Fibroblast of villous mesenchyme (primary cell): ENCODE measurements around the gene CPLX4. TPM values are rescaled to one million over a fixed set of nuclear protein-coding genes. Genes with fewer than 3 reads are reported as not detected.

Source experiments
- DNase-seq: peaks from one replicate; pipeline ENCODE4 v3.0.0-alpha.2; 2010; ENCODE audit warnings: low read depth
- H3K4me3 ChIP-seq: 2 replicates; pipeline ENCODE4 v1.5.1; 2011; ENCODE audit warnings: low read depth, mild to moderate bottlenecking, low read length
- total RNA-seq: library from RNA; depleted of rRNA; stranded (reverse); fragments of >200 nt; gene quantifications from 2 replicates; pipeline ENCODE4 v1.2.3, GENCODE V29; 2012
- TF ChIP-seq, protein P1 (sequence below): IDR thresholded peaks from 2 replicates; pipeline ENCODE4 v1.5.1; 2012; ENCODE audit warnings: low read depth, mild to moderate bottlenecking, low read length; ENCODE audit not compliant: insufficient read depth

The CPLX4 gene
- total RNA-seq, 1 donor: not detected

DNA sequence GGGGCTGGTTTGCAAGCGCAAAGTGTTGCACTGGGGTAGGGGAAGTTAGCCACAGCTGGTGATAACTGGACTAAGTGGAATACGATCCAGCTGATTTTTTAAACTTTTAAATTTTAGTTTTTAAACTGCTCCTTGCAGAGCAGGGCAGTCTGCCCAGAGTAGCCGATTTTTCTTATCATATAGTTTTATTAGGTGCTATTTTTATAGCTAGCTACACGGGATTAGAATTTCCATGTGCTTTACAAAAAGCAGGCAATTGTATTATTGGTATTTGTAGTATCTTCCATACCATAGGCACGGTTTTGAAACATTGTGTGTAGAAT, 9.6 kb downstream of the CPLX4 start:
- DNase-seq: no peak
- peak overlapping the region; percentile 45 for H3K4me3 ChIP-seq
- TF ChIP-seq, protein P1, sequence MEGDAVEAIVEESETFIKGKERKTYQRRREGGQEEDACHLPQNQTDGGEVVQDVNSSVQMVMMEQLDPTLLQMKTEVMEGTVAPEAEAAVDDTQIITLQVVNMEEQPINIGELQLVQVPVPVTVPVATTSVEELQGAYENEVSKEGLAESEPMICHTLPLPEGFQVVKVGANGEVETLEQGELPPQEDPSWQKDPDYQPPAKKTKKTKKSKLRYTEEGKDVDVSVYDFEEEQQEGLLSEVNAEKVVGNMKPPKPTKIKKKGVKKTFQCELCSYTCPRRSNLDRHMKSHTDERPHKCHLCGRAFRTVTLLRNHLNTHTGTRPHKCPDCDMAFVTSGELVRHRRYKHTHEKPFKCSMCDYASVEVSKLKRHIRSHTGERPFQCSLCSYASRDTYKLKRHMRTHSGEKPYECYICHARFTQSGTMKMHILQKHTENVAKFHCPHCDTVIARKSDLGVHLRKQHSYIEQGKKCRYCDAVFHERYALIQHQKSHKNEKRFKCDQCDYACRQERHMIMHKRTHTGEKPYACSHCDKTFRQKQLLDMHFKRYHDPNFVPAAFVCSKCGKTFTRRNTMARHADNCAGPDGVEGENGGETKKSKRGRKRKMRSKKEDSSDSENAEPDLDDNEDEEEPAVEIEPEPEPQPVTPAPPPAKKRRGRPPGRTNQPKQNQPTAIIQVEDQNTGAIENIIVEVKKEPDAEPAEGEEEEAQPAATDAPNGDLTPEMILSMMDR: no peak

DNA sequence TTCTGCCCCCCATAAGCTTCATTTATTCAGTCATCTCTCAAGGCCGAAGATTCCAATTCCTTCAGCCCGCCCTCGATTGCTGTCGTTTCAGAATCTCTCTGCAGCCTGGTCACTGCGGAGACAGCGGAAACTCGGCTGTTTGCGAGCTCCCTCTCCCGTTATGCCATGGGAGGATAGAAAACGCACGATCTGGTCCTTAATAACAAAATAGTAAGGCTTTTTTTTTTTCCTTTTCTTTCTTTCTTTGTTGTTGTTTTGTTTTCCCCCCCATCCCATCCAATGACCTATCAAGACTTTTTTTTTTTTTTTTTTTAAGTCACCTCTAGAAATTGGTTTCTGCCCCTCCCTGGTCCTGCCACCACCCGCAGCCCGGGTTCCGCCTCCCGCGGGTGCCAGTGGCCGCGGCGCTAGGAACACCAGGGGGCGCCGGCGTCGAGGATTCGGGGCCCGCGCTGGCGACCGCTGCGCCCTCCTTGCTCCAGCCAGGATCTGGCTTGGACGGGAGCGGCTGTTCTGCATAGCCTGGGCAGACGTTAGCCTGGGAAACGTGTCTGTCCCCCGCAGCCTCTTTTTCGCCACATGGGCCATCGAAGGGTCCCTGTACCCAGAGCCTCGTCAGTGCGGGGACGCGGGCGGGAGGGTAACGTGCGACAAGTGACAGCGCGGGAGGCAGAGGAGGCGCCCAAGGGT, 10.1 kb downstream of the CPLX4 start:
- peak; percentile 59 for DNase-seq
- H3K4me3 ChIP-seq: peak overlapping the region; percentile 45
- TF ChIP-seq, protein P1: peak; percentile 88

DNA sequence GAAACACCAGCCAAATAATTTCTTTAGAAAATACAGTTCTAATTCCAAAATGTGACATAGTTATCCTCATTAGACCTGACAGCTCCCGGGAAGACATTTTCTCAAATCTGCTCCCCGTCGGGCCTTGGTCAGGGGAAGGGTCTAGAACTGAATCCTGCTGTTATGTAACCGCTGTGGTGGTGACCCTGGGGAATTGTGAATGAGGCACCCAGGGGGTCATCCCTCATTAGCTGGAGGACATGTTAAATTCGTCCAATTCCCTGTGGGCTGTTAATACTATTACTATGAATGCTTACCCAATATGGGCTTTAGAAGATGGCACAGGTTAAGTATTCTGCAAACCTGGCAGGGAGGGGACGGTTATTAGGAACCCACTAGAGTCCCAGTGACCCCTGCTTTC, 11.8 kb downstream of the CPLX4 start:
- TF ChIP-seq, protein P1: no peak
- no peak overlapping the region for H3K4me3 ChIP-seq
- no peak for DNase-seq

DNA sequence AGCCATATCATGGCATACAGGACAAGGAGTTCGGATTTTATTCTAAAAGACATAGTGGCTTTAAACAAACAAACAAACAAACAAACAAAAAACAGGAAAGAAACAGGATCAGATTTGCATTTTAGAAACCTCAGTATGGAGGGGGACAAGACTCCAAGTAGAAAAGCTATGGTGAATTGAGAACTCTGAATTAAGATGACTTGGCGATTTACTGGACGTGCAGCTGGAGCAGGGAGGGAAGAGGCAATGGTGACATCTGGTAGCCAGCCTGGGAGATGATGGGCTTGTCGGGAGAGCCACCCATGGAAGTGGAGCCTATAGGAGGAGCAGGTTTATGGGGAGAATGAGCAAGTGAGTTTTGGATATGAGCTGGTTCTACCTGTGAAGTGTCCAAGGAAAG, 13.2 kb downstream of the CPLX4 start:
- H3K4me3 ChIP-seq: no peak overlapping the region
- no peak for DNase-seq
- TF ChIP-seq, protein P1: no peak

DNA sequence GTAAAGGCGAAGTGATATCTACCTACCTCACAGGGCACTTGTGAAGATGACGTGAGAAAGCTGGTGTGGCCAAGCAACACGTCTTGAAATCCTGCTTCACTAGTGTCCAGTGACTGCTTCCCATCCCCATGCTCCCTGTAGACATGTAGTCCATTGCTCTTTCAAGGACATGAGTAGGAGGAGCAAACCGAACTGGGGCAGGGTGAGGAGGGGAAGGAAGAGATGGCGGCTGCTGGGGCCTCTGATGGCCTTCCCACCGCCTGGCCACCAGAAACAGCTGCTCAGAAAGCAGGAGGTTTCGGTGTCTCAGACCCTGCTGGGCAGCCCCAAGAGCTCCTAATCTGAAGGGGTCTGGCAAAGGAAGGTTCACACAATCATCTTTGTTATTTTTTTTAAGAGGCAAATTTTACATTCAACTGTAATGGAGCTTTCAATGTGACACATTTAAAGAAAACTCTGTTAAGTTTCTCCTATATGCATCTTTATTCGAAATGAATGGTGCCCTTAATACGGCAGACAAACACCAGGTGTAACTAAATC, 14.7 kb downstream of the CPLX4 start:
- DNase-seq: no peak
- TF ChIP-seq, protein P1: no peak
- H3K4me3 ChIP-seq: no peak overlapping the region

DNA sequence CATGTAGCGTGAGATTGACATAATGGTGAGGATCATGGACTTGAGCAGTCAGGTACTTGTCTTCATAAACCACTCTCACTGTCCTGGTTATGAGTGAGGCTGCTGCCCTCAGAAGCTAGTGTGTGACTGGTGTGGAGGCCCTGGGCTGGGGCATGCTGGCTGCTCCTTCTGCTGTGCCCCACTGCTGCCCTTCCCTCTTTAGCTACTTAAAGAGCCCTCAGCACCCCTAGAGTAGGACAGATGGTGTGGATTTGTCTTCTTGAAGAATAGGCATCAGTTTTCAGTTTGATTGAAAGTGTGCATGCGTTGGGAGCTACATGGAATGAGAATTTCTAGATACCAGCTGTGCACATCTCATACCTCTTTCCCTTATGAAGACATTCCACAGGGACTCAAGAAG, 15.4 kb downstream of the CPLX4 start:
- no peak overlapping the region for H3K4me3 ChIP-seq
- TF ChIP-seq, protein P1: no peak
- no peak for DNase-seq

DNA sequence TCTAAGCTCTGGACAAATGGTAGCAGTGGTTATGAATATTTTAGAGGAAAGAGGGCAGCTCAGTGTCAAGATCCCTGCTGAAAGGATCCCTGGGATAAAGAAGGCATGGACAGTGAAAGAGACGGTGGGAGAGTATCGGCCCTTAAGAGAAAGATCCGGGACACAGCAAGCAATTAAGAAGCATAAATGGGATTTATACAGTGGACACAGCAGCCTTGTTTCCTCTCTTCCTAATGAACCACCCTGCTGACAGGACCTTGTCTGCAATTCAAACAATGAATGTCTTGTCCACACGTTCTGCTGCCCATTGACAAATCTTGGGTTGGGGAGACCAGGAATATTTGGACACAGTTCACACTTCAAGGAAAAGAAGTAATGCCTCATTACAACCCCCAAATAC, 16.5 kb downstream of the CPLX4 start:
- TF ChIP-seq, protein P1: no peak
- no peak for DNase-seq
- no peak overlapping the region for H3K4me3 ChIP-seq
